Urinary bladder (tissue), 4 donors: ENCODE results near the gene IRF3. TPM values are rescaled to one million over a fixed set of nuclear protein-coding genes. Genes with fewer than 3 reads are reported as not detected.

Experiments used
- DNase-seq: peaks from one replicate; pipeline ENCODE4 v3.0.0-alpha.2; 2015; ENCODE audit errors: extremely low spot score
- H3K27ac ChIP-seq: one replicate; pipeline ENCODE4 v1.5.1; 2013; ENCODE audit warnings: low read depth, mild to moderate bottlenecking, moderate library complexity
- H3K36me3 ChIP-seq: one replicate; pipeline ENCODE4 v1.6.1; 2013; ENCODE audit warnings: mild to moderate bottlenecking, moderate library complexity; ENCODE audit not compliant: insufficient read depth
- H3K4me1 ChIP-seq: one replicate; pipeline ENCODE4 v1.6.1; 2013; ENCODE audit warnings: mild to moderate bottlenecking, moderate library complexity; ENCODE audit not compliant: insufficient read depth
- H3K4me3 ChIP-seq: one replicate; pipeline ENCODE4 v1.5.1; 2013; ENCODE audit warnings: low read depth, low read length
- WGBS: extraction: QIAGEN DNeasy Blood & Tissue Kit; methylation state at CpG from one replicate; pipeline ENCODE4 v1.1.7; 2013; 5-methylcytosine and 5-hydroxymethylcytosine counted together
- polyA plus RNA-seq: library from polyadenylated mRNA; stranded (reverse); fragments of 200-250 nt; gene quantifications from one replicate; pipeline ENCODE4 v1.2.3, GENCODE V29; 2013
- total RNA-seq: library from RNA; depleted of rRNA; stranded (reverse); fragments of >200 nt; gene quantifications from one replicate; pipeline ENCODE4 v1.2.3, GENCODE V29; 2014
- donor health status: healthy with polysubstance abuse.
- donor health status: healthy.

The IRF3 gene
- 31.9 TPM for total RNA-seq
- 84.9 TPM for polyA plus RNA-seq

- peak; percentile 95 for DNase-seq
- peak within 1 kb of the TSS; percentile 63 for H3K4me3 ChIP-seq
- H3K4me1 ChIP-seq = no peaks in the 10 kb centered on the region
- H3K27ac ChIP-seq = peak within 1 kb of the TSS; percentile 91
- WGBS = under 1% methylated on average over 50 of the region's 50 CpGs
- peaks cover 2% of the 10 kb centered on the region for H3K36me3 ChIP-seq
These were observed at the start of gene IRF3, which contains the start of gene BCL2L12 for GRCh38 chr19:49665351-49666119. IRF3 (minus strand) TSS chr19:49665857; CDS start chr19:49664838, 1,019 bp downstream. BCL2L12 (plus strand) TSS chr19:49665933; CDS start chr19:49666693, 760 bp downstream.

- no peaks in the 10 kb centered on the region for H3K4me1 ChIP-seq
- H3K4me3 ChIP-seq = no peak overlapping the region
- no peaks in the 10 kb centered on the region for H3K36me3 ChIP-seq
- 67% methylated on average over 8 of the region's 8 CpGs for WGBS
- no peak for DNase-seq
- H3K27ac ChIP-seq = no peak overlapping the region
These were observed 47.7 kb upstream of the IRF3 start for GRCh38 chr19:49713236-49713845.

- WGBS = 60% methylated on average over 20 of the region's 20 CpGs
- no peak for DNase-seq
- Histone ChIP-seq H3K4me1 (no peaks in the 10 kb centered on the region), H3K27ac (no peak overlapping the region), H3K36me3 (no peaks in the 10 kb centered on the region), H3K4me3 (no peak overlapping the region)
These were observed 46.8 kb upstream of the IRF3 start for GRCh38 chr19:49712397-49712859.

GRCh38 chr19:49710372-49710951 lies 44.8 kb upstream of the IRF3 start:
- no peaks in the 10 kb centered on the region for H3K36me3 ChIP-seq
- no peak overlapping the region for H3K4me3 ChIP-seq
- no peaks in the 10 kb centered on the region for H3K4me1 ChIP-seq
- no peak for DNase-seq
- H3K27ac ChIP-seq = no peak overlapping the region
- 89% methylated on average over 20 of the region's 20 CpGs for WGBS

GRCh38 chr19:49705919-49706318 lies 40.3 kb upstream of the IRF3 start:
- no peak for DNase-seq
- H3K4me1 ChIP-seq = no peaks in the 10 kb centered on the region

GRCh38 chr19:49704888-49705642 lies 39.4 kb upstream of the IRF3 start:
- no peak for DNase-seq
- H3K27ac ChIP-seq = no peak overlapping the region
- WGBS = 92% methylated on average over 22 of the region's 22 CpGs
- H3K36me3 ChIP-seq = no peaks in the 10 kb centered on the region
- H3K4me3 ChIP-seq = no peak overlapping the region
- H3K4me1 ChIP-seq = no peaks in the 10 kb centered on the region

More at GRCh38 chr19:49705919-49706318, 40.3 kb upstream of the IRF3 start:
- WGBS = 91% methylated on average over 16 of the region's 16 CpGs
- Histone ChIP-seq H3K27ac (no peak overlapping the region), H3K36me3 (no peaks in the 10 kb centered on the region), H3K4me3 (no peak overlapping the region)

- no peak for DNase-seq
- H3K27ac ChIP-seq = no peak overlapping the region
- 57% methylated on average over 40 of the region's 40 CpGs for WGBS
- H3K36me3 ChIP-seq = no peaks in the 10 kb centered on the region
- no peak overlapping the region for H3K4me3 ChIP-seq
- no peaks in the 10 kb centered on the region for H3K4me1 ChIP-seq
These were observed 35.7 kb upstream of the IRF3 start for GRCh38 chr19:49701271-49701786.

GRCh38 chr19:49700563-49700962 lies 34.9 kb upstream of the IRF3 start:
- no peak for DNase-seq
- no peak overlapping the region for H3K4me3 ChIP-seq
- H3K36me3 ChIP-seq = no peaks in the 10 kb centered on the region
- 68% methylated on average over 11 of the region's 11 CpGs for WGBS
- H3K4me1 ChIP-seq = no peaks in the 10 kb centered on the region
- no peak overlapping the region for H3K27ac ChIP-seq

GRCh38 chr19:49699364-49699763 lies 33.7 kb upstream of the IRF3 start:
- WGBS = 91% methylated on average over 5 of the region's 5 CpGs
- no peak for DNase-seq
- no peaks in the 10 kb centered on the region for H3K36me3 ChIP-seq
- no peaks in the 10 kb centered on the region for H3K4me1 ChIP-seq
- H3K27ac ChIP-seq = no peak overlapping the region
- no peak overlapping the region for H3K4me3 ChIP-seq

- 94% methylated on average over 7 of the region's 7 CpGs for WGBS
- no peak for DNase-seq
- no peak overlapping the region for H3K4me3 ChIP-seq
- no peaks in the 10 kb centered on the region for H3K4me1 ChIP-seq
- no peaks in the 10 kb centered on the region for H3K36me3 ChIP-seq
- no peak overlapping the region for H3K27ac ChIP-seq
These were observed 31.2 kb upstream of the IRF3 start for GRCh38 chr19:49696865-49697264.

GRCh38 chr19:49696115-49696514 lies 30.5 kb upstream of the IRF3 start:
- no peak for DNase-seq
- H3K27ac ChIP-seq = no peak overlapping the region
- WGBS = 77% methylated on average over 6 of the region's 6 CpGs
- H3K36me3 ChIP-seq = no peaks in the 10 kb centered on the region
- no peak overlapping the region for H3K4me3 ChIP-seq
- H3K4me1 ChIP-seq = no peaks in the 10 kb centered on the region

- Histone ChIP-seq H3K36me3 (no peaks in the 10 kb centered on the region), H3K4me3 (no peak overlapping the region), H3K27ac (no peak overlapping the region), H3K4me1 (no peaks in the 10 kb centered on the region)
- DNase-seq = no peak
- 72% methylated on average over 16 of the region's 16 CpGs for WGBS
These were observed 26.5 kb upstream of the IRF3 start for GRCh38 chr19:49692147-49692506.
